Effector memory CD4-positive, alpha-beta T cell (primary cell): ENCODE measurements around the gene CLDN18.
A peak's percentile ranks its signal among the peaks of the same experiment; 100 is the strongest.

Source experiments
- DNase-seq, 3 donors: peaks; one replicate each; pipeline ENCODE4 v3.0.0-alpha.2; 2020
- H3K27ac ChIP-seq: 2 replicates; pipeline ENCODE4 v1.7.0; 2013; ENCODE audit warnings: mild to moderate bottlenecking, low read length, moderate library complexity; ENCODE audit not compliant: insufficient read depth, poor library complexity, severe bottlenecking
- H3K27me3 ChIP-seq: replicated peaks from 2 replicates; pipeline ENCODE4 v1.7.0; 2013; ENCODE audit warnings: mild to moderate bottlenecking, low read length; ENCODE audit not compliant: insufficient read depth, control insufficient read depth, poor library complexity, severe bottlenecking
- H3K36me3 ChIP-seq: 2 replicates; pipeline ENCODE4 v1.7.0; 2013; ENCODE audit warnings: mild to moderate bottlenecking, low read length, moderate library complexity; ENCODE audit not compliant: control insufficient read depth, insufficient read depth
- H3K4me1 ChIP-seq: 2 replicates; pipeline ENCODE4 v1.7.0; 2013; ENCODE audit warnings: low read length, mild to moderate bottlenecking; ENCODE audit not compliant: control insufficient read depth, insufficient read depth, poor library complexity, severe bottlenecking
- H3K4me3 ChIP-seq: 2 replicates; pipeline ENCODE4 v1.7.0; 2013; ENCODE audit warnings: low read length, low read depth, mild to moderate bottlenecking; ENCODE audit not compliant: insufficient read depth, poor library complexity, severe bottlenecking
- H3K9me3 ChIP-seq: 2 replicates; pipeline ENCODE4 v1.7.0; 2013; ENCODE audit warnings: mild to moderate bottlenecking, low read length, moderate library complexity; ENCODE audit not compliant: control insufficient read depth

The CLDN18 gene

GRCh38 chr3:138059261-138059660 is 49.3 kb downstream of the CLDN18 start:
- H3K4me1 ChIP-seq: no peaks in the 10 kb centered on the region
- no peak overlapping the region for H3K4me3 ChIP-seq
- H3K27ac ChIP-seq: no peak overlapping the region
- DNase-seq: no peak
- no peaks in the 10 kb centered on the region for H3K9me3 ChIP-seq
- H3K36me3 ChIP-seq: no peaks in the 10 kb centered on the region
- H3K27me3 ChIP-seq: no peaks in the 10 kb centered on the region

GRCh38 chr3:138060792-138061191 is 50.8 kb downstream of the CLDN18 start:
- Histone ChIP-seq H3K27ac (no peak overlapping the region), H3K4me3 (no peak overlapping the region), H3K36me3 (no peaks in the 10 kb centered on the region), H3K27me3 (no peaks in the 10 kb centered on the region), H3K4me1 (no peaks in the 10 kb centered on the region), H3K9me3 (no peaks in the 10 kb centered on the region)
- no peak for DNase-seq

- H3K36me3 ChIP-seq: no peaks in the 10 kb centered on the region
- DNase-seq: no peak
- H3K4me1 ChIP-seq: no peaks in the 10 kb centered on the region
- H3K9me3 ChIP-seq: no peaks in the 10 kb centered on the region
- no peak overlapping the region for H3K4me3 ChIP-seq
- no peak overlapping the region for H3K27ac ChIP-seq
- H3K27me3 ChIP-seq: no peaks in the 10 kb centered on the region
Observed at GRCh38 chr3:138062037-138062436, 52.1 kb downstream of the CLDN18 start.

GRCh38 chr3:138062626-138063025 is 52.7 kb downstream of the CLDN18 start:
- Histone ChIP-seq H3K4me3 (no peak overlapping the region), H3K4me1 (no peaks in the 10 kb centered on the region), H3K36me3 (no peaks in the 10 kb centered on the region), H3K27ac (no peak overlapping the region), H3K9me3 (no peaks in the 10 kb centered on the region), H3K27me3 (no peaks in the 10 kb centered on the region)
- DNase-seq: no peak

- Histone ChIP-seq H3K27me3 (no peaks in the 10 kb centered on the region), H3K4me3 (no peak overlapping the region), H3K4me1 (no peaks in the 10 kb centered on the region), H3K9me3 (no peaks in the 10 kb centered on the region), H3K27ac (no peak overlapping the region), H3K36me3 (no peaks in the 10 kb centered on the region)
- DNase-seq: no peak
Observed at GRCh38 chr3:138063416-138063815, 53.5 kb downstream of the CLDN18 start.

GRCh38 chr3:138065949-138066348 is 56.0 kb downstream of the CLDN18 start:
- Histone ChIP-seq H3K27ac (no peak overlapping the region), H3K4me3 (no peak overlapping the region), H3K27me3 (no peaks in the 10 kb centered on the region), H3K4me1 (no peaks in the 10 kb centered on the region), H3K36me3 (no peaks in the 10 kb centered on the region), H3K9me3 (no peaks in the 10 kb centered on the region)
- no peak for DNase-seq

GRCh38 chr3:138066383-138066782 is 56.4 kb downstream of the CLDN18 start:
- no peaks in the 10 kb centered on the region for H3K4me1 ChIP-seq
- H3K4me3 ChIP-seq: no peak overlapping the region
- H3K36me3 ChIP-seq: no peaks in the 10 kb centered on the region
- no peaks in the 10 kb centered on the region for H3K9me3 ChIP-seq
- H3K27me3 ChIP-seq: no peaks in the 10 kb centered on the region
- DNase-seq: no peak
- H3K27ac ChIP-seq: no peak overlapping the region

GRCh38 chr3:138066972-138067371 is 57.0 kb downstream of the CLDN18 start:
- DNase-seq: no peak
- Histone ChIP-seq H3K4me3 (no peak overlapping the region), H3K9me3 (no peaks in the 10 kb centered on the region), H3K36me3 (no peaks in the 10 kb centered on the region), H3K27me3 (no peaks in the 10 kb centered on the region), H3K4me1 (no peaks in the 10 kb centered on the region), H3K27ac (no peak overlapping the region)

GRCh38 chr3:138068046-138068445 is 58.1 kb downstream of the CLDN18 start:
- H3K27me3 ChIP-seq: no peaks in the 10 kb centered on the region
- DNase-seq: no peak
- no peaks in the 10 kb centered on the region for H3K36me3 ChIP-seq
- H3K4me3 ChIP-seq: no peak overlapping the region
- no peak overlapping the region for H3K27ac ChIP-seq
- H3K4me1 ChIP-seq: no peaks in the 10 kb centered on the region
- no peaks in the 10 kb centered on the region for H3K9me3 ChIP-seq

GRCh38 chr3:138068579-138069174 is 58.7 kb downstream of the CLDN18 start:
- Histone ChIP-seq H3K4me3 (no peak overlapping the region), H3K4me1 (no peaks in the 10 kb centered on the region), H3K27me3 (no peaks in the 10 kb centered on the region), H3K36me3 (no peaks in the 10 kb centered on the region), H3K9me3 (no peaks in the 10 kb centered on the region), H3K27ac (no peak overlapping the region)
- DNase-seq: peak; percentile 16 to 49 (median 30)
